ENCODE measurements around the gene NTNG1.

GRCh38 chr1:107493111-107493716, 352.4 kb downstream of the NTNG1 start:
- no peak for TF ChIP-seq POLR2A (IDR thresholded peaks at IDR 0.05)
- no peak for TF ChIP-seq CTCF (IDR thresholded peaks at IDR 0.05)

Measured in right lobe of liver (tissue), 4 donors.